Aorta (tissue), 5 donors: ENCODE data around the gene PRMT6. TPM values are rescaled to one million over a fixed set of nuclear protein-coding genes. Genes with fewer than 3 reads are reported as not detected.

ENCODE experiments used
- ATAC-seq: fragments of 200-7000 bp; cut with Tn5 transposase; one replicate; pipeline ENCODE4 v1.9.1; 2022; ENCODE audit warnings: moderate library complexity; ENCODE audit not compliant: low FRiP score
- DNase-seq, 2 donors: peaks; one replicate each; pipeline ENCODE4 v3.0.0-alpha.2; 2020
- H3K27ac ChIP-seq, 2 donors: one replicate each; pipeline ENCODE4 v1.5.1; 2013; ENCODE audit warnings: low read length in 2 of 2, mild to moderate bottlenecking in 2 of 2, moderate library complexity in 2 of 2, control low read depth in 1 of 2, inconsistent platforms in 1 of 2, low read depth in 1 of 2
- H3K27me3 ChIP-seq, 2 donors: one replicate each; pipeline ENCODE4 v1.6.1; 2013; ENCODE audit warnings: control low read depth in 1 of 2, low read length in 1 of 2, mild to moderate bottlenecking in 1 of 2, moderate library complexity in 1 of 2; ENCODE audit not compliant: insufficient read depth in 2 of 2, control insufficient read depth in 1 of 2
- H3K36me3 ChIP-seq, 2 donors: one replicate each; pipeline ENCODE4 v1.6.1; 2013; ENCODE audit warnings: control low read depth in 1 of 2, low read length in 1 of 2, mild to moderate bottlenecking in 1 of 2; ENCODE audit not compliant: insufficient read depth in 2 of 2, control insufficient read depth in 1 of 2
- H3K4me1 ChIP-seq, 2 donors: one replicate each; pipeline ENCODE4 v1.6.1; 2013; ENCODE audit warnings: low read length in 2 of 2, control low read depth in 1 of 2, mild to moderate bottlenecking in 1 of 2, moderate library complexity in 1 of 2; ENCODE audit not compliant: insufficient read depth in 2 of 2, control insufficient read depth in 1 of 2
- H3K4me3 ChIP-seq, 2 donors: one replicate each; pipeline ENCODE4 v1.5.1; 2013; ENCODE audit warnings: low read length in 2 of 2, control low read depth in 1 of 2, mild to moderate bottlenecking in 1 of 2
- H3K9me3 ChIP-seq: one replicate; pipeline ENCODE4 v1.6.1; 2013; ENCODE audit warnings: mild to moderate bottlenecking, low read length; ENCODE audit not compliant: control insufficient read depth
- WGBS, 2 donors: extraction: QIAGEN DNeasy Blood & Tissue Kit; methylation state at CpG; one replicate each; pipeline ENCODE4 v1.1.7; 2013; 5-methylcytosine and 5-hydroxymethylcytosine counted together
- intact Hi-C, 2 donors: fragments of 100-400 bp; cut with DNase I; formaldehyde crosslinking; loops; one replicate each; pipeline versions ENCODE4 v1.14.2 to v1.15.0; 2022
- polyA plus RNA-seq, 2 donors: library from polyadenylated mRNA; stranded (reverse); fragments of 200-250 nt; gene quantifications; one replicate each; pipeline ENCODE4 v1.2.3, GENCODE V29; 2013
- total RNA-seq, 2 donors: library from RNA; stranded (reverse); fragmentation: NEBNext Ultra II Directional; extraction: Animal tissue kit (Norgen Biotek cat#: 25700); gene quantifications; one replicate each; pipeline ENCODE4 v1.2.1, GENCODE V29; 2021
- donor health status: healthy with polysubstance abuse.
- donor health status: Bipolar disorder and iron deficiency.
- donor health status: DM: no; HTN: no; CAD: no.
- donor health status: DM: no; HTN: no; CAD: no.
- donor health status: DM: yes; HTN: yes; CAD: no.

PRMT6 gene
- total and polyA plus RNA-seq, 4 donors = 5.1 to 7.7 (median 6.8) TPM

DNA sequence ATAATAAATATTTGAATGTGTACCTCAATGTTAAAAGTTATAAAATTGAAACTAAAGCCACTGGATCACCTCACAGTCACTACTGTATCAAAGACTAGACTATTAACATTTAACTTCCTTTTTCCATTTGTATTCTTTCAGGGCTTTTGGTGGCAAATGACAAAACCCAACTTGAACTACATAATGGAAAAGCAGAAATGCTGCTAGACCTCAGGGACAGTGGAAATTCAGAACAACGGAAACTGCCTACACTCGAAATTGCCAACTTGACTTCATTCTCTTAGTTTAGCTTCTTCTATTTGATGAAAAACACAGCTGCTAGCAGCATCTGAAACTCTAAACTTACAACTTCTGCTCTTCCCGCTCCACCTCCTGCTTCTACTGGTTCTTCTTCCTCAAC, 49.4 kb downstream of the PRMT6 start:
- H3K4me1 ChIP-seq = no peaks in the 10 kb centered on the region
- H3K4me3 ChIP-seq = no peak overlapping the region
- H3K9me3 ChIP-seq = peaks cover 3% of the 10 kb centered on the region
- intact Hi-C loops = no loop called here
- no peak overlapping the region for H3K27ac ChIP-seq
- no peaks in the 10 kb centered on the region for H3K27me3 ChIP-seq
- ATAC-seq (no peak), DNase-seq (no peak)
- H3K36me3 ChIP-seq = no peaks in the 10 kb centered on the region
- 85 to 87% methylated on average over 3 of the region's 3 CpGs for WGBS, 2 donors

Other genes starting within 250 kb of the PRMT6 start
- 1 to 10 TPM; 1.0 to 1.8 TPM for gene NTNG1, start 84.4 kb downstream of the PRMT6 start, total RNA-seq
- gene NTNG1, start 84.4 kb downstream of the PRMT6 start, polyA plus RNA-seq = not detected